Stimulated activated naive CD8-positive, alpha-beta T cell treated with anti-CD3 and anti-CD28 coated beads, Interleukin-15, Interleukin-2, amounts not matched to agents 100 ng/mL and 50 ng/mL, for 24 hours (primary cell): Measurements from ENCODE around the gene FADS3.
A peak's percentile ranks its signal among the peaks of the same experiment; 100 is the strongest.
"Not testable (repeated sequence)": the region's sequence is repeated elsewhere in the genome, so short reads cannot be mapped to it uniquely, and the experiment has no call there.

ENCODE experiments used
- H3K27ac Mint-ChIP-seq: one replicate; pipeline ENCODE4 v1.8.0; 2021; ENCODE audit warnings: mild to moderate bottlenecking, mixed read lengths
- H3K27me3 Mint-ChIP-seq: one replicate; pipeline ENCODE4 v1.8.0; 2021; ENCODE audit warnings: mixed read lengths
- H3K36me3 Mint-ChIP-seq: one replicate; pipeline ENCODE4 v1.8.0; 2021; ENCODE audit warnings: low read depth, mixed read lengths
- H3K4me1 Mint-ChIP-seq: one replicate; pipeline ENCODE4 v1.8.0; 2021; ENCODE audit warnings: low read depth, mixed read lengths
- H3K4me3 Mint-ChIP-seq: one replicate; pipeline ENCODE4 v1.8.0; 2021; ENCODE audit warnings: mild to moderate bottlenecking, mixed read lengths
- H3K9me3 Mint-ChIP-seq: one replicate; pipeline ENCODE4 v1.8.0; 2021; ENCODE audit warnings: mixed read lengths

FADS3 gene

DNA sequence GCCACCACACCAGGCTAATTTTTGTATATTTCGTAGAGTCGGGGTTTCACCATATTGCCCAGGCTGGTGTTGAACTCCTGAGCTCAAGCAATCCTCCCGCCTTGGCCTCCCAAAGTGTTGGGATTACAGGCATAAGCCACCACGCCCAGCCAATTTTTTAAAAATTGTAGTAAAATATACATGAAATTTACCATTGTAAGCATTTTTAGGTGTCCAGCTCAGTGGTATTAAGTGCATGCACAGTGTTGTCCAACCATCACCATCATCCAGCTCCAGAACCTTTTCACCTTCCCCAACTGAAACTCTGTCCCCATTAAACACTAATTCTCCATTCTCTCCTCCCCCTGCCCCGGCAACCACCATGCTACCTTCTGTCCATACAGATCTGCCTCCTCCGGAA, 8.5 kb downstream of the FADS3 start:
- Mint-ChIP-seq H3K36me3 (no peaks in the 10 kb centered on the region), H3K27me3 (no peaks in the 10 kb centered on the region), H3K4me1 (peaks cover 3% of the 10 kb centered on the region), H3K4me3 (no peak overlapping the region), H3K9me3 (no peaks in the 10 kb centered on the region), H3K27ac (no peak overlapping the region)

DNA sequence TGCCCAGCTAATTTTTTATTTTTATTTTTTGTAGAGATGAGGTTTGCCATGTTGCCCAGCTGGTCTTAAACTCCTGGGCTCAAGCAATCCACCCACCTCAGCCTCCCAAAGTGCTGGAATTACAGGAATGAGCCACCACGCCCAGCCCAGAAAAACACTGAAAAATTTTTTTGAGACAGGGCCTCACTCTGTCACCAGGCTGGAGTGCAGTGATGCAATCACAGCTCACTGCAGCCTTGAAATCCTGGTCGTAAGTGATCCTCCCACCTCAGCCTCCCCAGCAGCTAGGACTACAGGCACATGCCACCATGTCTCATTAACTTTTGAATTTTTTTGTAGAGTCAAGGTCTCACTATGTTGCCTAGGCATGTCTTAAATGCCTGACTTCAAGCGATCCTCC, 9.1 kb downstream of the FADS3 start:
- H3K27ac Mint-ChIP-seq, H3K4me3 Mint-ChIP-seq: not testable (repeated sequence)

GRCh38 chr11:61881397-61881796, 9.9 kb downstream of the FADS3 start:
- H3K36me3 Mint-ChIP-seq, result no peaks in the 10 kb centered on the region
- peaks cover 3% of the 10 kb centered on the region for H3K4me1 Mint-ChIP-seq
- H3K27me3 Mint-ChIP-seq, result no peaks in the 10 kb centered on the region
- H3K27ac Mint-ChIP-seq, result no peak overlapping the region
- H3K9me3 Mint-ChIP-seq, result no peaks in the 10 kb centered on the region
- H3K4me3 Mint-ChIP-seq, result no peak overlapping the region

More for the DNA sequence above, 9.1 kb downstream of the FADS3 start:
- not testable (repeated sequence) for H3K36me3 Mint-ChIP-seq, H3K27me3 Mint-ChIP-seq, H3K9me3 Mint-ChIP-seq, H3K4me1 Mint-ChIP-seq

DNA sequence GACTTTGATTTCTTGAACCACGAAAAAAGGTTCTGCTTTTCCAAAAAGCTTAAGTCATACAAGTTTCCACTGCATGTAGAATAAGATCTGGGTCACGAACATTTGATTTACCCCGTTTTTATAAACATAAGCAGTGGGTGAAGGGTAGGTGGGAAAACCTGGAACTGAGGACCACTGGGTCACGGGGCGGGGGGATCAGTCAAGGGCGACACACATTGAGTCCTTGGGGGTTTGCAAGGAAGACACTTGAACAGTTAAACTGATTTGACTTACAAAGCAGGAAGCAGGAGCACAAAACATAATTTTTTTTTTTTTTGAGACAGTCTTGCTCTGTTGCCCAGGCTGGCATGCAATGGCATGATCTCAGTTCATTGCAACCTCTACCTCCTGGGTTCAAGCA, 10.9 kb downstream of the FADS3 start:
- H3K36me3 Mint-ChIP-seq, result no peaks in the 10 kb centered on the region

DNA sequence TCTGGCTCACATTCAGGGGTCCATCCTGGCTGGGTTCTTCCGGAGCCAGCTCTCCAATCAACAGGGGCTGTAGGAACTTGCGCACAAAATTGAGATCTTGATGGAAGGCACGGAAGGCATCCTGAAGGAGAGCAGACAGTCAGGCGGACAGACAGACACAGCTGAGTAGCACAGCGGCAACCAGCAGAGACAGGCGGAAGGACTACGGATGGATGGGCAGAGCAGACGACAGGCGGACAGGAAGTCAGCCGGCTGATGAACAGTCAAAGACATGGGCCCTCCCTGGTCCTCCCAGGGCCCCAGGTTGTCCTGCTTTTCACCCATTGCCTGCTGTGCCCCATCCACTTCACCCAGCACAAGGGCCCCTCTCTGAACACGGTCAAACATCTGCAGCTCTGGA, 11.3 kb downstream of the FADS3 start:
- Mint-ChIP-seq H3K36me3 (no peaks in the 10 kb centered on the region), H3K27ac (no peak overlapping the region), H3K4me3 (peak overlapping the region; percentile 4)

More for the DNA sequence above, 10.9 kb downstream of the FADS3 start:
- Mint-ChIP-seq H3K4me1 (peaks cover 3% of the 10 kb centered on the region), H3K4me3 (peak overlapping the region; percentile 4), H3K27me3 (no peaks in the 10 kb centered on the region), H3K9me3 (no peaks in the 10 kb centered on the region), H3K27ac (no peak overlapping the region)

GRCh38 chr11:61879152-61879551, 12.2 kb downstream of the FADS3 start:
- Mint-ChIP-seq H3K27me3 (no peaks in the 10 kb centered on the region), H3K36me3 (no peaks in the 10 kb centered on the region), H3K9me3 (no peaks in the 10 kb centered on the region), H3K4me1 (peaks cover 3% of the 10 kb centered on the region), H3K4me3 (no peak overlapping the region), H3K27ac (no peak overlapping the region)

More for the DNA sequence above, 11.3 kb downstream of the FADS3 start:
- H3K9me3 Mint-ChIP-seq, result no peaks in the 10 kb centered on the region
- no peaks in the 10 kb centered on the region for H3K27me3 Mint-ChIP-seq
- H3K4me1 Mint-ChIP-seq, result peaks cover 3% of the 10 kb centered on the region

GRCh38 chr11:61875698-61876097, 15.6 kb downstream of the FADS3 start:
- peaks cover 6% of the 10 kb centered on the region for H3K4me1 Mint-ChIP-seq
- no peaks in the 10 kb centered on the region for H3K9me3 Mint-ChIP-seq
- no peaks in the 10 kb centered on the region for H3K27me3 Mint-ChIP-seq
- H3K27ac Mint-ChIP-seq, result no peak overlapping the region
- no peak overlapping the region for H3K4me3 Mint-ChIP-seq
- no peaks in the 10 kb centered on the region for H3K36me3 Mint-ChIP-seq

DNA sequence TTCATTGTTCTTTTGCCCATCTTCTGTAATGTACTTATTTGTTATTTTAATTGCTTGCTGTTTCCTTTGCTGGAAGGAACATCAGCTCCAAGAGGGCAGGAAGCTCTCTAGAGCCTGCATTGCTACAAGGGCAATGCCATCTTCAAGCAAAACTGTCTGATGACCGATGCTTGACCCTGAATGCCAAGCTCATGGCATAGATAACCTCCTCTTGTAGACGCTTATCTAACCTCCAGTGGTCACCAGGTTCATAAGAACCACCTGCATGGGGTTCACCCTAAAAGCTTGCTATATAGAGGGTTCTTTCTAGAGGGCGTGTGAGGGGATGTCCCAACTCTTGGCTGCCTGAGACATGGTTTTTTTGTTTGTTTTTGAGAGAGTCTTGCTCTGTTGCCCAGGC, 16.5 kb downstream of the FADS3 start:
- H3K9me3 Mint-ChIP-seq, result no peaks in the 10 kb centered on the region
- H3K27ac Mint-ChIP-seq, result no peak overlapping the region
- H3K4me1 Mint-ChIP-seq, result peaks cover 3% of the 10 kb centered on the region
- no peaks in the 10 kb centered on the region for H3K27me3 Mint-ChIP-seq
- no peaks in the 10 kb centered on the region for H3K36me3 Mint-ChIP-seq
- H3K4me3 Mint-ChIP-seq, result no peak overlapping the region

GRCh38 chr11:61874377-61874809, 17.0 kb downstream of the FADS3 start:
- Mint-ChIP-seq H3K27ac (no peak overlapping the region), H3K9me3 (no peaks in the 10 kb centered on the region), H3K4me1 (peaks cover 3% of the 10 kb centered on the region), H3K27me3 (no peaks in the 10 kb centered on the region), H3K4me3 (no peak overlapping the region), H3K36me3 (no peaks in the 10 kb centered on the region)

- peaks cover 3% of the 10 kb centered on the region for H3K4me1 Mint-ChIP-seq
- no peaks in the 10 kb centered on the region for H3K27me3 Mint-ChIP-seq
- H3K27ac Mint-ChIP-seq, result no peak overlapping the region
- no peaks in the 10 kb centered on the region for H3K36me3 Mint-ChIP-seq
- H3K9me3 Mint-ChIP-seq, result no peaks in the 10 kb centered on the region
- no peak overlapping the region for H3K4me3 Mint-ChIP-seq
Observed at GRCh38 chr11:61873588-61874376, 17.6 kb downstream of the FADS3 start.

DNA sequence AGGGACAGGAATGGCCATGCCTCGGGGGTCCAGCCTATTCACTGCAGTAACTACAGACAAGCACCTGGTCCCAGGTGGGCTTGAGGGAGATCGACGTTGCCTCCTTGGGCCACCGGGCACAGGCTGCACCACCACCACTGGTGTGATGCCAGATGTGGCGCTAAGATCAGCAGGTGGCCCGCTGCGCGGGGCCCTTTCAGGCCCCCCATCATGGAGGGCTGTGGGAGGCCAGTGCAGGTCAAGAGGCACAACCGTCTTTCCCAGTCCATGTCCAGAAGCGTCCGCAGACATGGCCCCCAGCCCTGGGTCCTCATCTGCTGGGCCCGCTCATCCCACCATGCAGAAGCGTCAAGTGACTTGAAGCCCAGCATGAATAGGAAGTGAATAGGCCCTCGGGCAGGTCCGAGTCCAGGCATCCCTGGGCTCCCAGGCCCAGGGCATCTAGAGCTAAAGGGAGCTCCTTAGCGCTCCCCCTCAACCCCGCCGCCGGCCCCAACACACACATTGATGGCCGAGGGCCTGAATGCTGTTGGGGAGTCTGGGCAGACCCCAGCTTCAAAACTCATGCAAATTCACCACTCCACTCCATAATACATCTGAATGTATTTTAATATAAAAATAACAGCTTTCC, 18.3 kb downstream of the FADS3 start:
- Mint-ChIP-seq H3K4me1 (peaks cover 3% of the 10 kb centered on the region), H3K27ac (no peak overlapping the region), H3K36me3 (no peaks in the 10 kb centered on the region), H3K4me3 (no peak overlapping the region), H3K9me3 (no peaks in the 10 kb centered on the region), H3K27me3 (no peaks in the 10 kb centered on the region)

- H3K36me3 Mint-ChIP-seq, result no peaks in the 10 kb centered on the region
- no peak overlapping the region for H3K27ac Mint-ChIP-seq
- no peaks in the 10 kb centered on the region for H3K27me3 Mint-ChIP-seq
- H3K4me3 Mint-ChIP-seq, result peak overlapping the region; percentile 64
- no peaks in the 10 kb centered on the region for H3K9me3 Mint-ChIP-seq
- H3K4me1 Mint-ChIP-seq, result peaks cover 3% of the 10 kb centered on the region
Observed at GRCh38 chr11:61871158-61871597, 20.2 kb downstream of the FADS3 start.

GRCh38 chr11:61870541-61871031, 20.8 kb downstream of the FADS3 start:
- Mint-ChIP-seq H3K27ac (no peak overlapping the region), H3K27me3 (no peaks in the 10 kb centered on the region), H3K4me3 (no peak overlapping the region), H3K9me3 (no peaks in the 10 kb centered on the region), H3K36me3 (no peaks in the 10 kb centered on the region), H3K4me1 (peaks cover 3% of the 10 kb centered on the region)

DNA sequence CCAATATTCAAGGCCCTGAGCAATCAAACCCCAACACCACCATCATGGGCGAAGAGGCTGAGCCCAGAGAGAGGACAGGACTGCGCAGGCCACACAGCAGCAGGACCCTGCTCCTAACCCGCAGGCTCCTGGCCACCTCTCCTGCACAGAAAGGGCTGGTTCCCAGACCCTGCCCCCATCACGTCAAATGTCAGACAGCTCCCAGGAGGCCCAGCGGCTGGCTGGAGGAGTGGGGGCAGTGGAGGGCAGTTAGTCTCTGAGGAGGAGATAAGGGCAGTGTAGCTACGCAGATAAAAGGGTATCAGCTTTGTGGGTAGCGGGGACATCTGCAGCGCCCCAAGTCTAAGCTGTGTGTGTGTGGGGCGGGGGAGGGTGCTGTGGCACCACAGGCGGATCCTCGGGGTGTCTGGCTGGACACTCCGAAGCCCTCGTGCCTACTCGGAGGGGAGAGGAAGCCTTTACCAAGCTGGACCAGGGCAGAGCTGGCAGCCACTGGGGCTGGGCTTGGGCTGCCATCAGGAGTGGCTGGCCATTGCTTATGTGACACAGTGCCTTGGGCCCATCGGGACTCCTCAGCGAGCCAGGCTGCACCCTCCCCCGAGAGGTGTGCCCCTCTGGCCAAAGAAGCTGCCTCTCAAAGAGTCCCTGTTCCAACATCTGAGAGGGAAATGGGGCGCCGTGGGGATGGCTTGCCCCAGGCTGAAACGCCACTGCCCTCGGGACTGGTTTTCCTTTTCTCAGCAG, 21.5 kb downstream of the FADS3 start:
- Mint-ChIP-seq H3K4me3 (no peak overlapping the region), H3K9me3 (no peaks in the 10 kb centered on the region), H3K27me3 (no peaks in the 10 kb centered on the region), H3K4me1 (peaks cover 3% of the 10 kb centered on the region), H3K27ac (no peak overlapping the region), H3K36me3 (no peaks in the 10 kb centered on the region)

GRCh38 chr11:61869429-61869707, 22.0 kb downstream of the FADS3 start:
- H3K36me3 Mint-ChIP-seq, result no peaks in the 10 kb centered on the region
- H3K4me1 Mint-ChIP-seq, result peaks cover 3% of the 10 kb centered on the region
- no peak overlapping the region for H3K27ac Mint-ChIP-seq
- no peaks in the 10 kb centered on the region for H3K9me3 Mint-ChIP-seq
- H3K4me3 Mint-ChIP-seq, result no peak overlapping the region
- H3K27me3 Mint-ChIP-seq, result no peaks in the 10 kb centered on the region
